Ishikawa (cell line): ENCODE data around the gene LPP.

Source experiments
- CEBPB ChIP-seq: IDR thresholded peaks from 2 replicates; pipeline ENCODE4 v1.6.1; 2012
- CREB1 ChIP-seq: IDR thresholded peaks from 2 replicates; pipeline ENCODE4 v1.6.1; 2012; ENCODE audit warnings: low read depth
- EGR1 ChIP-seq: IDR thresholded peaks from 2 replicates; pipeline ENCODE4 v1.6.1; 2012
- EP300 ChIP-seq: IDR thresholded peaks from 2 replicates; pipeline ENCODE4 v1.6.1; 2012; ENCODE audit warnings: borderline replicate concordance
- FOXM1 ChIP-seq: IDR thresholded peaks from 2 replicates; pipeline ENCODE4 v1.6.1; 2012; ENCODE audit warnings: low read depth, borderline replicate concordance
- MAX ChIP-seq: IDR thresholded peaks from 2 replicates; pipeline ENCODE4 v1.6.1; 2012
- NFIC ChIP-seq: IDR thresholded peaks from 2 replicates; pipeline ENCODE4 v1.6.1; 2012
- RAD21 ChIP-seq: IDR thresholded peaks from 2 replicates; pipeline ENCODE4 v1.6.1; 2012; ENCODE audit warnings: low read depth
- REST ChIP-seq: IDR thresholded peaks from 2 replicates; pipeline ENCODE4 v1.6.1; 2012; ENCODE audit warnings: low read depth, mild to moderate bottlenecking
- TAF1 ChIP-seq: IDR thresholded peaks from 2 replicates; pipeline ENCODE4 v1.6.1; 2012; ENCODE audit warnings: low read depth, mild to moderate bottlenecking
- TCF12 ChIP-seq: IDR thresholded peaks from 2 replicates; pipeline ENCODE4 v1.6.1; 2012; ENCODE audit warnings: low read depth
- TEAD4 ChIP-seq: IDR thresholded peaks from 2 replicates; pipeline ENCODE4 v1.6.1; 2012
- USF1 ChIP-seq: IDR thresholded peaks from 2 replicates; pipeline ENCODE4 v1.6.1; 2012
- YY1 ChIP-seq: IDR thresholded peaks from 2 replicates; pipeline ENCODE4 v1.6.1; 2012; ENCODE audit warnings: low read depth
- ZBTB7A ChIP-seq: IDR thresholded peaks from 2 replicates; pipeline ENCODE4 v1.6.1; 2012; ENCODE audit warnings: low read depth

Gene LPP

GRCh38 chr3:188339410-188340295 lies 185.7 kb downstream of the LPP start:
- TF ChIP-seq FOXM1 (no peak), RAD21 (no peak), EP300 (no peak), TEAD4 (no peak), REST (no peak), ZBTB7A (no peak), CREB1 (no peak), CEBPB (no peak)

GRCh38 chr3:188341501-188341900 lies 187.5 kb downstream of the LPP start:
- TF ChIP-seq USF1, result no peak
- TF ChIP-seq FOXM1, result no peak
- TF ChIP-seq CEBPB, result no peak
- TF ChIP-seq TAF1, result no peak
- no peak for TF ChIP-seq TEAD4
- TF ChIP-seq REST, result no peak
- TF ChIP-seq RAD21, result no peak
- no peak for TF ChIP-seq EGR1
- no peak for TF ChIP-seq NFIC
- no peak for TF ChIP-seq YY1
- TF ChIP-seq CREB1, result no peak
- no peak for TF ChIP-seq ZBTB7A
- no peak for TF ChIP-seq EP300
- no peak for TF ChIP-seq TCF12
- TF ChIP-seq MAX, result no peak

GRCh38 chr3:188342991-188343732 lies 189.2 kb downstream of the LPP start:
- TF ChIP-seq MAX, result no peak

GRCh38 chr3:188343894-188344293 lies 189.9 kb downstream of the LPP start:
- TF ChIP-seq ZBTB7A (no peak), TCF12 (no peak), NFIC (no peak), REST (no peak), EP300 (no peak), MAX (no peak), CREB1 (no peak), TEAD4 (no peak), CEBPB (no peak), EGR1 (no peak), FOXM1 (no peak), YY1 (no peak), RAD21 (no peak), TAF1 (no peak), USF1 (no peak)
